ENCODE results near the gene RPL26.
"Not testable (repeated sequence)": the region's sequence is repeated elsewhere in the genome, so short reads cannot be mapped to it uniquely, and the experiment has no call there.

RPL26 gene

GRCh38 chr17:8397636-8398035 lies 14.6 kb upstream of the RPL26 start, which contains the start of gene RNF222:
RNF222 (minus strand) TSS chr17:8397827; CDS start chr17:8393461, 4,366 bp downstream.
- in situ Hi-C loops (cut with MboI; ENCODE audit: low sequenced_read_pairs) = no loop called here

- in situ Hi-C loops (cut with MboI; ENCODE audit: low sequenced_read_pairs) = not testable (repeated sequence)
Measured at GRCh38 chr17:8394497-8394896, 11.5 kb upstream of the RPL26 start.

DNA sequence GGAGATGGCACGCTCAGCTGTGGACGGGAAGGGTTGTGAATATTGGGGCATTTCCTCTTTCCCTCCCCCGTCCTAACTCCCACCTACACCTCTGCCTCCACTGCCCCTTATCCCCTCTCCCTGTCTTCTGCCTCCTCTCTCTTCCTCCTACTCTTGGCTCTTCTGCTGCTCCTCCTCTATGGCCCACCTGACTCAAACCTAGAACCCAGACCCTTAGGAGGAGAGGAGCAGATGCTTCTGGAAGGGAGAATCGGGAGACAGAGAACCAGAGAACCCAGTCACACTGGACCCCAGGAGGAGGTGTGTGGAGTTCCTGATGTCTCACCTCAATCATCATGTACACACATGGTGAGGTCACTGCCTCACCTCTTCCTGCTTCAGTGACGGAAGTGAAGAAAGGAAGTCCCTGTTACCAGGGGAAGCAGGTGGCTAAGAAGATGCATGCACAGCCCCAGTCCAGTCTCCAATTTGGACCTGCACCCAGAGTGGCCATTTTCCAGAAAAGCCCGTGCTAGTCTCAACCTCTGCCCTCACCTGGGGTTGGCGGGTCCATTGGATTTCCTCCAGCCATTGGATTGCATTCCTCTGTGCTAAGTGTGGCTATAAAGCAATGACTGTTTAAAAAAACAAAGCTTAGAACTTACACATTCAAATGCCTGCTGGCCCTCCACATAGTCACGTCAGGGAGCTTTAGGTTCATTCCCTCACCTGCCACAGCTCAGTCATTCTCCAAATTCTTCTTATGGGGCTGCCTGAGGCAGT lies 10.7 kb upstream of the RPL26 start:
- in situ Hi-C loops (cut with MboI; ENCODE audit: low sequenced_read_pairs) = no loop called here

- in situ Hi-C loops (cut with MboI; ENCODE audit: low sequenced_read_pairs) = no loop called here
Measured at GRCh38 chr17:8392674-8393469, 9.9 kb upstream of the RPL26 start.

DNA sequence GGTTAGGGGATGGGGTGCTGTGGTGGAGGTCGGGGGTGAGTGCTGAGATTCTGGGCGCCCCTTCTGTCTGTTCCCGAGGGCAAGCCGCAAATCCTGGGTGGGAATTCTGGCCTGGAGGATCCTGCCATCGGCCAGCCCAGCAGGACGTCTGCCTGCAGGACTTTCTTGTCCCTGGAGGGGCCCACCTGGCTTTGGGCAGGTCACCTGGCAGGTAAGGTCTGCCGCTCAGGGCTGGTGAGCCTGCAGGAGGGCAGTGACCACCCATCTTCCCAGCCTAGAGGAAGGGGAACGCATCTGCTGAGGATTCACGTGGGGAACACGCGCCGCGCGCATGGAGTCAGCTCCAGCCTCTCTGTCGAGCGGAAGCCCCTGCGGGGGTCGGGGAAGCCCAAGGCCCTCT lies 9.3 kb upstream of the RPL26 start:
- in situ Hi-C loops (cut with MboI; ENCODE audit: low sequenced_read_pairs) = no loop called here

DNA sequence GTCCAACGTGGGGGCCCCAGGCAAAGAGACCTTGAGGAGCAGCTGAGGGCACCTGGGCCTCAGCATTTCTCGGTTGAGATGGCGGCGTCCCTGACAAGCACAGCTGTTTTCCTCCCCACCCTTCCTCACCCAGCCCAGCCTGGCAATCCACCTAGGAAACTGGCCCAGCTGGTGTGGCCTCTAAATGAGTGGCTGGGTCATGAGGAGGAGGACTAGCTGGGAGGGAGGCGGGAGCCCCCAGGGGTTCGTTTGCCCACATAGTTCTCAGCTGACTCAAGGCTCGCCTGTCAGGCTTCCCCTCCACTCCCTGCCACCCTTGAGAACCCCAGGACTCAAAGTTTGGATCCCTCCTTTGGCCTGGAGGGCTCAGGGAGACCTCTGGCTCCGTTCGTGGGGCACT lies 8.7 kb upstream of the RPL26 start:
- in situ Hi-C loops (cut with MboI; ENCODE audit: low sequenced_read_pairs) = no loop called here

- in situ Hi-C loops (cut with MboI; ENCODE audit: low sequenced_read_pairs) = no loop called here
Measured at GRCh38 chr17:8387914-8388651, 5.1 kb upstream of the RPL26 start.

- in situ Hi-C loops (cut with MboI; ENCODE audit: low sequenced_read_pairs) = no loop called here
Measured at GRCh38 chr17:8386841-8387240, 3.8 kb upstream of the RPL26 start.

- in situ Hi-C loops (cut with MboI; ENCODE audit: low sequenced_read_pairs) = no loop called here
Measured at GRCh38 chr17:8384801-8385378, 1.9 kb upstream of the RPL26 start.

DNA sequence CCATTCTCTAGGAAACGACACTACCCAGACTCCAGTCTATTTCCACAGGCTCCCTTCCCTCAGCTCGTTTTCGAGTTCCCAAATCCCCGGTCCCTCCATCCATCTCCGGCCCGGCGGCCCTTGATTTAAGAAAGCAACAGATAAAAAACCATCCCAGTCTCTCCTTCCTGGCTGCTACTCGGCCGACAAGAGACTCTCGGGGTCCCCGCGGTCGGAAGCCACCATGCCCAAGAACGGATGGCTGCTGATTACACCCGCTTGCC lies 182 bp downstream of the RPL26 start:
- in situ Hi-C loops (cut with MboI; ENCODE audit: low sequenced_read_pairs) = no loop called here

DNA sequence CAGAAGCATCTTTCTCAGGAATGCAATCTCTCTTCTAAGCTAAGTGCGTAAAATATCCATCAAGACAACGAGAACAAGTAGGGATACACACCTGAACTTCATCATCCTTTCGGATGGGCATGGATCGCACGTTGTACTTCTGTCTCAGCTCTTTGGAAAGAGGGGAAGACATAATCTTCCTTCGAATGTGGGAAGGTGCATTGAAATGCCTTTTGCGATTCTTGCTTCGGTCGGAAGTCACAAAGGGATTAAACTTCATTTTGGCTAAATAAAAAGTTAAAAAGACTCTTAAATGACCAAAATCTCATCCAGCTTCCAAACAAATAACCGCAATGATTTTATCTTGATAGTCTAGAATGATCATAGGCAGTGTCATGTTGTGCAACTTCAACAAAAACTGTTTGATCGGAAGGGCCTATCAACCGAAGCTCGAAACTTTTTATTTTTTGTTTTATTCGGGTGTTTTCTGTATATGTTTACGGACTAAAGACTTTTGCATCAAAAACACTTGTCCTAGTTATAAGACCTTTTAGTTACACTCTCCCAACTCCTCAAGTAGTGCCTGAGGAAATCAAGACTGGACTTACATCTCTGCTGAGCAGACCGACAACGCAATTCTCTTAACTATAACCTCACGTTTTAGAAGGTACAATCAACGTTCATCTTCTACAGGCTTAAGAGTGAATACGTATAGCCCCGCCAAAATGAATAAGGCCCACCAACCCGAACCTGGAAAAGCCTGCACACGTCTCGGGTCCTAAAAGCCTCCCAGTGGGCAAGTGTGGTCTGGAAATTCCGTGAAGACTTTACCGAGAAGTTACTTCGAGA lies 727 bp downstream of the RPL26 start:
- in situ Hi-C loops (cut with MboI; ENCODE audit: low sequenced_read_pairs) = no loop called here

GRCh38 chr17:8380049-8380448 lies 2.9 kb downstream of the RPL26 start:
- in situ Hi-C loops (cut with MboI; ENCODE audit: low sequenced_read_pairs) = no loop called here

GRCh38 chr17:8378117-8378516 lies 4.9 kb downstream of the RPL26 start:
- in situ Hi-C loops (cut with MboI; ENCODE audit: low sequenced_read_pairs) = not testable (repeated sequence)

GRCh38 chr17:8377422-8377821 lies 5.6 kb downstream of the RPL26 start:
- in situ Hi-C loops (cut with MboI; ENCODE audit: low sequenced_read_pairs) = no loop called here

DNA sequence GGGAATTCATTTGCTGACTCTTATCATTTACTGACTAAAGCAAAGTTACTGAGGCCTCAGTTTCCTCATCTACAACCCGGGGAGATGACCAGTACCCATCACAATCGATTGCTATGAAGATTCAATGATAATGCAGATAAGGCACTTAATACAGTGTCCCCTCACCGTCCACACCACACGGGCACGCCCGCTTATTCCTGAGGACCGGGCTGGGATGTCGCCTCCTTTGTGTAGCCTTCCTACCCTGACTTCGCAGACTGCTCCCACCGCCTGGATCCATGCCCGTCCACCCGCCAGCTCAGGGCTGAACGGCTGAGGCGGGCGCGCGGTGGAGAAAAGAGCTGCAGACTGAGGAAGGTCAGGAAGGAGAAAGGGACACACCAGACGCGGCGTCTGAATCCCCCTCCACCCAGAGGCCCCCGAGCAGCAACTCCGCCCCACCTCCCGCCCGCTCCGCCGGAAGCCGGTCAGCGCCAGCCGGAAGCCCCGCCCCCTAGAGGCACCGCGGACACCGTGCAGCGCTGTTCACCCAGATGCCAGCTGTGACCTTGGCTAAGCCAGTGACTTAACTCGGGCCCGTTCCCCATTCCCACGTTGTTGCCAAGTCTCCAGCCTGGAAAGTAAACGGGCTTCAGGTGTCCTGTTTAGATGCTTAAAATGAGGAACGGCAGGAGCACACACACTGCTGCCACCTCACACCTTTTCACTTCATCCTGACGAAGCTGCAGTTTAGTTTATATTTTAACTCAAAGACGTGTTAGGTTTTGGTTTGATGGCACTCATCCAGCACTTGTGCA lies 6.5 kb downstream of the RPL26 start, which contains the start of gene KRABD2:
TSS of gene KRABD2 (minus strand) at position 434 of the 797 bp plus-strand sequence.
- in situ Hi-C loops (cut with MboI; ENCODE audit: low sequenced_read_pairs) = no loop called here

- in situ Hi-C loops (cut with MboI; ENCODE audit: low sequenced_read_pairs) = no loop called here
Measured at GRCh38 chr17:8375738-8376259, 7.2 kb downstream of the RPL26 start.

GRCh38 chr17:8373856-8374255 lies 9.1 kb downstream of the RPL26 start:
- in situ Hi-C loops (cut with MboI; ENCODE audit: low sequenced_read_pairs) = not testable (repeated sequence)

GRCh38 chr17:8372422-8372821 lies 10.6 kb downstream of the RPL26 start:
- in situ Hi-C loops (cut with MboI; ENCODE audit: low sequenced_read_pairs) = no loop called here

DNA sequence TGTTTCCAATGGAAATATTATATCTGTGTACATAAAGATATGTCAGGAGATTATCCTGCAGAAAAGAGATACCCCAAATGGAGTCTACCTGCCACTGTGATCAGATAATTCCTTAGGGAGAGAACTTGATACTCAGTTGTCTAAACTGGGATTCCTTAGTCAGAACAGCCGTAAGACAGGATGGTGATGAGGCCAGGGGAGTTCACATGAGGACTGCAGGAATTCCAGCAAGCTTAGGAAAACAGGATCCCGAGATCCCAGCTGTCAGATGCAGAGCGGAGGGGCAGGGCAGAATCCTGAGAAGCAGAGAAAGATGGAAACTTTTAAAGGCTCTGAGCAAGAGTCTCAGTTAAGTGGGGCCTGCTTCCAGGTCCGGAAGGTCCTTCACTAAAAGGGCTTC lies 11.2 kb downstream of the RPL26 start:
- in situ Hi-C loops (cut with MboI; ENCODE audit: low sequenced_read_pairs) = no loop called here

Data from hTERT RPE-1 (cell line).